ENCODE measurements around the gene QKI. TPM values are rescaled to one million over a fixed set of nuclear protein-coding genes. Genes with fewer than 3 reads are reported as not detected.

Gene QKI
- total RNA-seq, 1 experiment from 2014 or later: 50.8 TPM

DNA sequence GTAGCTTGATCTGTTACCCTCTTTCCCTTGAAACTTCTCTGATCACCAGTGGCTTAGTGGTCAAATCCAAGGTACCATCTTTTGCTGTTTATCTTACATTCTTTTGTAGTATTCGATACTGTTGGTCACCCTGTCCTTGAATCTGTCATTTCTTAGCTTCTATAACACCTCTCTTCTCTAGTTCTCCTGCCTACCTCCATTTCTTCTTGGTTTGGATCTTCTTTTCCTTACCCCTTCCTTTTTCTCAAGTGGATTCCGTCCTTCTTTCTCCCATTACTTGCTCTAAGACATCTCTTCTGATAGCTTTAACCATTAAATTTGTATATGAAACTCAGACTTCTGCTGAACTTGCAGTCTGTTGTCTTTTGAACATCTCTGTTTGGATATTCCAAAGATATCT, 39.9 kb downstream of the QKI start:
- H3K4me3 ChIP-seq: no peak overlapping the region
- no TSS peak for BruUV-seq (replicated peaks)
- H4K20me1 ChIP-seq (ENCODE audit: insufficient read depth): peaks cover 91% of the 10 kb centered on the region
- no peak overlapping the region for H2AFZ ChIP-seq
- ChIA-PET CTCF (no interaction called here), POLR2A (ENCODE audit: unreplicated experiment) (no interaction called here)
- H3K79me2 ChIP-seq (ENCODE audit: low read depth): peaks cover 99% of the 10 kb centered on the region
- intact Hi-C loops (cut with micrococcal nuclease; ENCODE audit: unreplicated experiment): no loop called here
- H3K36me3 ChIP-seq (ENCODE audit: low read depth): peaks cover 11% of the 10 kb centered on the region; the same call in 1 of the 2 replicates
- H3K4me1 ChIP-seq (replicated peaks; ENCODE audit: insufficient read depth): no peaks in the 10 kb centered on the region
- H3K27me3 ChIP-seq (ENCODE audit: insufficient read depth, low read depth): no peaks in the 10 kb centered on the region
- no peaks in the 10 kb centered on the region for H3K9me3 ChIP-seq (ENCODE audit: insufficient read depth, low read depth)
- H3K9me2 ChIP-seq (ENCODE audit: insufficient read depth): no peaks in the 10 kb centered on the region
- TF ChIP-seq, protein P1, sequence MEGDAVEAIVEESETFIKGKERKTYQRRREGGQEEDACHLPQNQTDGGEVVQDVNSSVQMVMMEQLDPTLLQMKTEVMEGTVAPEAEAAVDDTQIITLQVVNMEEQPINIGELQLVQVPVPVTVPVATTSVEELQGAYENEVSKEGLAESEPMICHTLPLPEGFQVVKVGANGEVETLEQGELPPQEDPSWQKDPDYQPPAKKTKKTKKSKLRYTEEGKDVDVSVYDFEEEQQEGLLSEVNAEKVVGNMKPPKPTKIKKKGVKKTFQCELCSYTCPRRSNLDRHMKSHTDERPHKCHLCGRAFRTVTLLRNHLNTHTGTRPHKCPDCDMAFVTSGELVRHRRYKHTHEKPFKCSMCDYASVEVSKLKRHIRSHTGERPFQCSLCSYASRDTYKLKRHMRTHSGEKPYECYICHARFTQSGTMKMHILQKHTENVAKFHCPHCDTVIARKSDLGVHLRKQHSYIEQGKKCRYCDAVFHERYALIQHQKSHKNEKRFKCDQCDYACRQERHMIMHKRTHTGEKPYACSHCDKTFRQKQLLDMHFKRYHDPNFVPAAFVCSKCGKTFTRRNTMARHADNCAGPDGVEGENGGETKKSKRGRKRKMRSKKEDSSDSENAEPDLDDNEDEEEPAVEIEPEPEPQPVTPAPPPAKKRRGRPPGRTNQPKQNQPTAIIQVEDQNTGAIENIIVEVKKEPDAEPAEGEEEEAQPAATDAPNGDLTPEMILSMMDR (conservative IDR thresholded peaks at IDR 0.05): no peak
- TF ChIP-seq EZH2 (IDR thresholded peaks at IDR 0.05; ENCODE audit: low read depth): no peak
- H3K4me2 ChIP-seq: no peak overlapping the region
- H3K27ac ChIP-seq: no peak overlapping the region
- no peak for DNase-seq
- peaks cover 16% of the 10 kb centered on the region for H3F3A ChIP-seq (ENCODE audit: insufficient read depth, low read depth)

DNA sequence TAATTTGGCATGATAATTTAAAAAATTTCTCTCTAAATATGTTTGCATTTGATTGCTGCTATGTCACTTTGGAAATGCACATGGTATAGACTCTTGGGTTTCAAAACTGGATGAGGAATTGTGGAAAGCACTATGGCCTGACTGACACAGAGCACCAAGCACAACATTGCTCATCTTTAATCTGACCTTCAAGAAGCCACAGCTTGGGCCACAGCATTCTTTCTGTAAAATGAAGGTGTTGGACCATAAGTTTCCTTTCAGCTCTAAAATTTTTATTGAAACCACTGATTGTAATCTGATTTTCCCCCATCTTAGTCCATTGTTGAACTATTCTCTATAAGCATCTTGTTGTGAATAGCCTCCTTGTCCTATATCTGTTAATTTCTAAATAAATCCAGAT, 41.0 kb downstream of the QKI start:
- Histone ChIP-seq H3K9me3 (ENCODE audit: insufficient read depth, low read depth) (no peaks in the 10 kb centered on the region), H3K27me3 (ENCODE audit: insufficient read depth, low read depth) (no peaks in the 10 kb centered on the region), H3K4me1 (replicated peaks; ENCODE audit: insufficient read depth) (no peaks in the 10 kb centered on the region), H2AFZ (no peak overlapping the region), H3K4me2 (no peak overlapping the region), H3K27ac (no peak overlapping the region), H4K20me1 (ENCODE audit: insufficient read depth) (peaks cover 92% of the 10 kb centered on the region), H3F3A (ENCODE audit: insufficient read depth, low read depth) (peaks cover 16% of the 10 kb centered on the region), H3K9me2 (ENCODE audit: insufficient read depth) (no peaks in the 10 kb centered on the region), H3K79me2 (ENCODE audit: low read depth) (peaks cover 100% of the 10 kb centered on the region), H3K4me3 (no peak overlapping the region), H3K36me3 (ENCODE audit: low read depth) (peaks cover 11% of the 10 kb centered on the region; the same call in 1 of the 2 replicates)
- ChIA-PET CTCF (no interaction called here), POLR2A (ENCODE audit: unreplicated experiment) (no interaction called here)
- DNase-seq: no peak
- intact Hi-C loops (cut with micrococcal nuclease; ENCODE audit: unreplicated experiment): no loop called here
- BruUV-seq (replicated peaks): no TSS peak
- TF ChIP-seq, protein P1 (conservative IDR thresholded peaks at IDR 0.05): no peak
- no peak for TF ChIP-seq EZH2 (IDR thresholded peaks at IDR 0.05; ENCODE audit: low read depth)

DNA sequence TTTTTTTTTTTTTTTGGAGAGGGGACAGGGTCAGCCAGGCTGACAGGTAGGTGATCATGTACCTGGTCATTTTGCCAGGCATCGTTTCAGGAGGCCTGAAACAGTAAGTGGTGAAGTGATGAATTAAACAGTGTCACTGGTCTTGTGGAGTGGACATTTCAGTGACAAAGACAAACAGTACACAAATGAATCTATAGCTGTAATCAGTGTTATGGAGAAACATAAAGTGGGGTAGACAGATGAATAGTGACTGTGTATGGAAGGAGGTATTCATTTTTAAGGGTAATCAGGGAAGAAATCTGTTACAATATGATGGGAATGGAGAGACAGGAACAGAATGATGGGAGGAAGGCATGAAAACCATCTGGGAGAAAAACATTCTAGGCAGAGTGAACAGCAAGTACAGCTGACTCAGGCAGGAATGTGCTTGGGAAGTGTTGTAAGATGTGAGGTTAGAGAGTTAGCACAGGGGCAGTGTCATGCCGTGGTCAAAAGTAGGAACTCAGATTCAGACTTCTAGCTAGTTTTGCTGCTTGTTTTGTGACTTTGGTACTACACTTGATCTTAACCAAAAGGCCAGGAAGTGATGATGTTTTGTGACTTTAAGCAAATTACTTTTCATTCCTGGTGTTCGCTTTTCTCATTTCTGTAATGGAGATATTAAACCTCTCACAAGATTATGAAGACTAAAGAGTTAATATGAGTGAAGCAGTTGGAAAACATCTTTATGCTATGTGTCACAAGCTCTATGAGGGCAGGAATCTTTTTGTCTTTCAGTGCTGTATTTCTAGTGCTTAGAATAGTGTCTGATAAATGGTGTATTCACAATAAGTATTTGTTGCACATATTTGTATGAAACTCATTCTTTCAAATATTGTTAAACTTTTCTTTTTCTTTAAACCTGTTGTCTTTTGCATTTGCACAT, 43.4 kb downstream of the QKI start:
- peaks cover 94% of the 10 kb centered on the region for H4K20me1 ChIP-seq (ENCODE audit: insufficient read depth)

More for the DNA sequence above, 43.4 kb downstream of the QKI start:
- H3K9me2 ChIP-seq (ENCODE audit: insufficient read depth): no peaks in the 10 kb centered on the region
- H3K36me3 ChIP-seq (ENCODE audit: low read depth): peaks cover 11% of the 10 kb centered on the region; the same call in 1 of the 2 replicates
- H3K27ac ChIP-seq: no peak overlapping the region
- no peak overlapping the region for H2AFZ ChIP-seq
- H3K4me2 ChIP-seq: no peak overlapping the region
- peaks cover 99% of the 10 kb centered on the region for H3K79me2 ChIP-seq (ENCODE audit: low read depth)
- ChIA-PET CTCF (no interaction called here), POLR2A (ENCODE audit: unreplicated experiment) (no interaction called here)
- H3K4me1 ChIP-seq (replicated peaks; ENCODE audit: insufficient read depth): no peaks in the 10 kb centered on the region
- no peak overlapping the region for H3K4me3 ChIP-seq
- peaks cover 16% of the 10 kb centered on the region for H3F3A ChIP-seq (ENCODE audit: insufficient read depth, low read depth)
- no peaks in the 10 kb centered on the region for H3K27me3 ChIP-seq (ENCODE audit: insufficient read depth, low read depth)
- no peaks in the 10 kb centered on the region for H3K9me3 ChIP-seq (ENCODE audit: insufficient read depth, low read depth)
- intact Hi-C loops (cut with micrococcal nuclease; ENCODE audit: unreplicated experiment): no loop called here
- no TSS peak for BruUV-seq (replicated peaks)
- DNase-seq: no peak
- TF ChIP-seq EZH2 (IDR thresholded peaks at IDR 0.05; ENCODE audit: low read depth): no peak
- TF ChIP-seq, protein P1 (conservative IDR thresholded peaks at IDR 0.05): no peak

All from PC-9 (cell line).